ENCODE data around the gene FANCD2.

Gene FANCD2

DNA sequence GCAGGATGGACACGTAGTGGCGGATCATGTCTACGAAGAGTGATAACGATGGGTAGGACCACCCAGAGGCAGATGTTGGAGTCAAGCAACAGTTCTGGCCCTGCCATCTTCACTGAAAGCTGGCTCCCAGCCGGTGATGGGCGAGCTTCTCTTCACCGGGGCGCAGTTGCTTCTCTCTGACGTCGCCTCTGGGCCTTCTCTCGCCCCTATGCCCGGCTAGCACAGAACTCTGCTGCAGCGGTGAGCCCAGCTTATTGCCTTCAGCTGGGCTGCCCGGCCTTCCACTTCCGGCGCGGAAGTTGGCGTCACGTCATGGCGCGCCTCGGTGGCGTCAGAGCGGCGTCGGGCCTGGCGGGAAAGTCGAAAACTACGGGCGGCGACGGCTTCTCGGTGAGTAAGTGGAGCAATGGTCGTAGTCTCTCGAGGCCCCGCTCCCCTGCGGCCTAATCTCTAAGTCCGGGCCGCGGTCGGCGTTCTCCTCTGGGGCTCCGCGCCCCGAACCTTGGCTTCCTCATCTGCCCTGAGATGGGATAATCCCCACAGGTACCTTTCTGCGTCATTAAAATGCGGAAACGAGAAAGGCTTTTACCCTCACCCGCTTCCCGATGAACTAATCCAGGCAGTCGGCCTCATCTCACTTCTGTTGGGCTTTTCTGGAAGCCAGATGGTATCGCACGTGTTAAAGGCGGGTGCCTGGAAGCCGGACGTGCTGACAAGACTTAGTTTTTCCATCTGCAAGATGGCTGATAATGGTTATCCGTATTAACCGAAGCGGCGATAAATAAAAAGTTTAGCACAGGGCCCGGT, at the start of gene FANCD2:
FANCD2 (plus strand) TSS at position 354 of the 807 bp plus-strand sequence. CDS start 2,221 bp downstream, outside the sequence.
- Histone ChIP-seq H3K4me3 (ENCODE audit: low read depth in 1 of 2, low read length in 2 of 2) (peak within 1 kb of the TSS; percentile 80 to 82), H2AFZ (ENCODE audit: low read depth, low read length) (peak within 1 kb of the TSS; percentile 91), H3K4me1 (ENCODE audit: insufficient read depth, low read length) (peaks cover 43% of the 10 kb centered on the region), H3K9me3 (ENCODE audit: insufficient read depth, low read length, severe bottlenecking) (no peaks in the 10 kb centered on the region), H3K27me3 (ENCODE audit: insufficient read depth, low read length, poor library complexity) (no peaks in the 10 kb centered on the region), H3K9ac (ENCODE audit: low read depth, low read length) (peak within 1 kb of the TSS; percentile 78), H3K27ac (ENCODE audit: low read length) (peak within 1 kb of the TSS; percentile 93), H3K36me3 (ENCODE audit: insufficient read depth, low read length) (peaks cover 52% of the 10 kb centered on the region), H3K79me2 (ENCODE audit: insufficient read depth, low read length) (peaks cover 78% of the 10 kb centered on the region), H4K20me1 (ENCODE audit: insufficient read depth, low read length) (no peaks in the 10 kb centered on the region), H3K4me2 (ENCODE audit: insufficient read depth, low read length) (peak within 1 kb of the TSS; percentile 79)
- ATAC-seq (ENCODE audit: insufficient read depth, low read depth) = peak; percentile 86
- peak; percentile 89 for DNase-seq
- TF ChIP-seq, protein P1, sequence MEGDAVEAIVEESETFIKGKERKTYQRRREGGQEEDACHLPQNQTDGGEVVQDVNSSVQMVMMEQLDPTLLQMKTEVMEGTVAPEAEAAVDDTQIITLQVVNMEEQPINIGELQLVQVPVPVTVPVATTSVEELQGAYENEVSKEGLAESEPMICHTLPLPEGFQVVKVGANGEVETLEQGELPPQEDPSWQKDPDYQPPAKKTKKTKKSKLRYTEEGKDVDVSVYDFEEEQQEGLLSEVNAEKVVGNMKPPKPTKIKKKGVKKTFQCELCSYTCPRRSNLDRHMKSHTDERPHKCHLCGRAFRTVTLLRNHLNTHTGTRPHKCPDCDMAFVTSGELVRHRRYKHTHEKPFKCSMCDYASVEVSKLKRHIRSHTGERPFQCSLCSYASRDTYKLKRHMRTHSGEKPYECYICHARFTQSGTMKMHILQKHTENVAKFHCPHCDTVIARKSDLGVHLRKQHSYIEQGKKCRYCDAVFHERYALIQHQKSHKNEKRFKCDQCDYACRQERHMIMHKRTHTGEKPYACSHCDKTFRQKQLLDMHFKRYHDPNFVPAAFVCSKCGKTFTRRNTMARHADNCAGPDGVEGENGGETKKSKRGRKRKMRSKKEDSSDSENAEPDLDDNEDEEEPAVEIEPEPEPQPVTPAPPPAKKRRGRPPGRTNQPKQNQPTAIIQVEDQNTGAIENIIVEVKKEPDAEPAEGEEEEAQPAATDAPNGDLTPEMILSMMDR (IDR thresholded peaks at IDR 0.05; ENCODE audit: borderline replicate concordance, extremely low read depth, low read length, poor library complexity, severe bottlenecking) = no peak
- no peak for TF ChIP-seq EZH2 (IDR thresholded peaks at IDR 0.05; ENCODE audit: borderline replicate concordance, low read depth, low read length, severe bottlenecking)

DNA sequence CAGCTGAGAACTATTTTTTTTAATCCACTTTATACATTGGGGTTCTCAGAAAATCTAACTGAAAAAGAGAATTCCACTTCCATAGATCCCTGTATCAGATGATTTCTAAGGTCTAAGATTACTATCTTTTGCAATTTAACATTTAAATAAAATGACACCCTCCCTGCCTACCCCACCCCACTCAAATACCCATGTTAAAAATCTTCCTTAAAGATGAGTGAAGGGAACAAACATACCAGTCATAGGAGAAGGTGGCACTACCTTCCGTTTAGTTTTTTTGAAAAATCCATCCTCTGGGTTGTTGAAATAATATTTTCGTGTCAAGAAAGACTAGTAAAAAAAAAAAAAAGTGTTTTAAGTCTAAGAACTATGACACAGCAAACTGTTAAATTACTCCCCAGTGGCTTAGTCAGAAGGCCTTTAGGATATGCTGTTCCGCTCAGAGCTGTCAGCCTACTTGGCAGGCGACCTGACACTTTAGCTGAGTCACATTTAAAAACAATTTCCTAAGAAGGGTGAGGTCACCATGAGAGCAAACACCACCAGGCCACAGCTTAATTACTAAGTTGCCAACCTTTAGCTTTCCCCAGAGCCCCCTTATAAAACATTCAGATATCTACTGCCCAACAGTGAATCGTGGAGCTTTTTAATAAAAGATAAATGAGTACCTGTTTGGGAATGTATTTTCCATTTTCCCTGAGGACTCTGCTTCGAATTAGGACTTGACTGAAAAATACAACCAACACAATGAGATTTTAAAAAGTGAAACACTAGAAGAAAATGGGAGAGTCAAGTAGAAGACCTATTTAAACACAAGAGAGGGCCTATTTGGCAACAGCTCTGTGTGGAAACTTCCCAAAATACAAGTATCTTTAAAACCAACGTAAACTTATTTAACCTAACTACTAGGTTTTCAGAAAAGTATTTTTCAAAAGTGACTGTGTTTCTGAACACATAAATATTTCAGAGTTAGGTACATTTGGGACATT, 49.2 kb upstream of the FANCD2 start:
- no peak overlapping the region for H3K9ac ChIP-seq (ENCODE audit: low read depth, low read length)
- H3K4me3 ChIP-seq (ENCODE audit: low read depth in 1 of 2, low read length in 2 of 2) = no peak overlapping the region
- no peak; the same call in 2 of the 3 replicates for ATAC-seq (ENCODE audit: insufficient read depth, low read depth)

DNA sequence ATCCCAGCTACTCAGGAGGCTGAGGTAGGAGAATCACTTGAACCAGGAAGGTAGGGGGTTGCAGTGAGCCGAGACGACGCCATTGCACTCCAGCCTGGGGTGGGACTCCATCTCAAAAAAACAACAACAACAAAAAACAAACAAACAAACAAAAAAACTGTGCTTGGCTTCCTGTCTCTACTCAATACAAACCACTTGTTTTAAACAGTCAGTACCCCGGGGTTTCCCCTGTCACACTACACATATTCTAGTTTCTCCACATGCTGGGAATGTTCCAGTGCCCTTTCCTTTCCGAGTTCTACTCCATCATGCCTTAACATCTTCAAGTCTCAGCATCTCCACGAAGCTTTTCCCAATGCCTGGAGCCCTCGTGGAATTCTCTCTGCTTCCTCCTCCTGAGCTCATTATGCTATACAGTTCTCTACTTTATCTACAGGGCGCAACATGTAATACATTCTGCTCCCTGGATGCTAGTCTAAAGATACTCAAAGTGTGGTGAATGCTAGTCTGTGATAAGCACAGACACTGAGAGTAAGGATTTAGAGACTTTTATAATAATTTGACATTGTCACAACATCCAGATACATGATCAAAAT, 47.4 kb upstream of the FANCD2 start:
- TF ChIP-seq EZH2 (IDR thresholded peaks at IDR 0.05; ENCODE audit: borderline replicate concordance, low read depth, low read length, severe bottlenecking) = no peak
- TF ChIP-seq, protein P1 (IDR thresholded peaks at IDR 0.05; ENCODE audit: borderline replicate concordance, extremely low read depth, low read length, poor library complexity, severe bottlenecking) = no peak
- H3K36me3 ChIP-seq (ENCODE audit: insufficient read depth, low read length) = peaks cover 42% of the 10 kb centered on the region
- H3K4me2 ChIP-seq (ENCODE audit: insufficient read depth, low read length) = no peak overlapping the region
- H3K79me2 ChIP-seq (ENCODE audit: insufficient read depth, low read length) = peaks cover 31% of the 10 kb centered on the region
- no peaks in the 10 kb centered on the region for H3K27me3 ChIP-seq (ENCODE audit: insufficient read depth, low read length, poor library complexity)
- no peak overlapping the region for H3K4me3 ChIP-seq (ENCODE audit: low read depth in 1 of 2, low read length in 2 of 2)
- no peak overlapping the region for H2AFZ ChIP-seq (ENCODE audit: low read depth, low read length)
- ATAC-seq (ENCODE audit: insufficient read depth, low read depth) (no peak), DNase-seq (no peak)
- no peak overlapping the region for H3K9ac ChIP-seq (ENCODE audit: low read depth, low read length)
- no peak overlapping the region for H3K27ac ChIP-seq (ENCODE audit: low read length)
- no peaks in the 10 kb centered on the region for H3K9me3 ChIP-seq (ENCODE audit: insufficient read depth, low read length, severe bottlenecking)
- no peaks in the 10 kb centered on the region; the same call in 1 of the 2 replicates for H4K20me1 ChIP-seq (ENCODE audit: insufficient read depth, low read length)
- H3K4me1 ChIP-seq (ENCODE audit: insufficient read depth, low read length) = peaks cover 3% of the 10 kb centered on the region; the same call in 1 of the 2 replicates

More for the DNA sequence above, 49.2 kb upstream of the FANCD2 start:
- Histone ChIP-seq H2AFZ (ENCODE audit: low read depth, low read length) (no peak overlapping the region), H3K27ac (ENCODE audit: low read length) (no peak overlapping the region), H3K9me3 (ENCODE audit: insufficient read depth, low read length, severe bottlenecking) (no peaks in the 10 kb centered on the region), H3K79me2 (ENCODE audit: insufficient read depth, low read length) (peaks cover 16% of the 10 kb centered on the region), H3K4me2 (ENCODE audit: insufficient read depth, low read length) (no peak overlapping the region), H3K27me3 (ENCODE audit: insufficient read depth, low read length, poor library complexity) (no peaks in the 10 kb centered on the region), H4K20me1 (ENCODE audit: insufficient read depth, low read length) (no peaks in the 10 kb centered on the region; the same call in 1 of the 2 replicates), H3K4me1 (ENCODE audit: insufficient read depth, low read length) (no peaks in the 10 kb centered on the region), H3K36me3 (ENCODE audit: insufficient read depth, low read length) (peaks cover 47% of the 10 kb centered on the region)
- DNase-seq = no peak
- TF ChIP-seq, protein P1 (IDR thresholded peaks at IDR 0.05; ENCODE audit: borderline replicate concordance, extremely low read depth, low read length, poor library complexity, severe bottlenecking) = no peak
- no peak for TF ChIP-seq EZH2 (IDR thresholded peaks at IDR 0.05; ENCODE audit: borderline replicate concordance, low read depth, low read length, severe bottlenecking)

Measured in DND-41 (cell line).